ENCODE data around the gene ACTR3.

The ACTR3 gene

GRCh38 chr2:113873867-113874266, 16.0 kb upstream of the ACTR3 start:
- Histone ChIP-seq H3K4me1 (ENCODE audit: control insufficient read depth in 2 of 2, insufficient read depth in 2 of 2, low read length in 2 of 2) (peaks cover 21 to 28% of the 10 kb centered on the region in 2 donors), H3K9ac (ENCODE audit: low read depth in 1 of 2, low read length in 2 of 2) (no peak overlapping the region), H3K4me3 (ENCODE audit: low read length in 2 of 2) (no peak overlapping the region), H3K27ac (ENCODE audit: low read depth in 2 of 2, low read length in 2 of 2) (no peak overlapping the region), H3K27me3 (ENCODE audit: control insufficient read depth in 2 of 2, insufficient read depth in 2 of 2, low read length in 2 of 2) (no peaks in the 10 kb centered on the region), H3K9me3 (ENCODE audit: control insufficient read depth in 2 of 2, low read length in 2 of 2) (no peaks in the 10 kb centered on the region), H3K36me3 (ENCODE audit: control insufficient read depth in 2 of 2, insufficient read depth in 2 of 2, low read length in 2 of 2) (no peaks in the 10 kb centered on the region)

GRCh38 chr2:113875135-113875534, 14.8 kb upstream of the ACTR3 start:
- Histone ChIP-seq H3K36me3 (ENCODE audit: control insufficient read depth in 2 of 2, insufficient read depth in 2 of 2, low read length in 2 of 2) (no peaks in the 10 kb centered on the region), H3K4me1 (ENCODE audit: control insufficient read depth in 2 of 2, insufficient read depth in 2 of 2, low read length in 2 of 2) (peaks cover 26 to 32% of the 10 kb centered on the region in 2 donors), H3K4me3 (ENCODE audit: low read length in 2 of 2) (no peak overlapping the region), H3K9me3 (ENCODE audit: control insufficient read depth in 2 of 2, low read length in 2 of 2) (no peaks in the 10 kb centered on the region), H3K9ac (ENCODE audit: low read depth in 1 of 2, low read length in 2 of 2) (no peak overlapping the region), H3K27ac (ENCODE audit: low read depth in 2 of 2, low read length in 2 of 2) (no peak overlapping the region), H3K27me3 (ENCODE audit: control insufficient read depth in 2 of 2, insufficient read depth in 2 of 2, low read length in 2 of 2) (no peaks in the 10 kb centered on the region)

GRCh38 chr2:113876503-113877387, 13.1 kb upstream of the ACTR3 start:
- Histone ChIP-seq H3K27ac (ENCODE audit: low read depth in 2 of 2, low read length in 2 of 2) (peak overlapping the region; percentile 75 to 96), H3K4me3 (ENCODE audit: low read length in 2 of 2) (peak overlapping the region in 1 of 2 donors; percentile 49), H3K36me3 (ENCODE audit: control insufficient read depth in 2 of 2, insufficient read depth in 2 of 2, low read length in 2 of 2) (no peaks in the 10 kb centered on the region), H3K9ac (ENCODE audit: low read depth in 1 of 2, low read length in 2 of 2) (peak overlapping the region in 1 of 2 donors; percentile 0), H3K4me1 (ENCODE audit: control insufficient read depth in 2 of 2, insufficient read depth in 2 of 2, low read length in 2 of 2) (peaks cover 26 to 32% of the 10 kb centered on the region in 2 donors), H3K9me3 (ENCODE audit: control insufficient read depth in 2 of 2, low read length in 2 of 2) (no peaks in the 10 kb centered on the region), H3K27me3 (ENCODE audit: control insufficient read depth in 2 of 2, insufficient read depth in 2 of 2, low read length in 2 of 2) (no peaks in the 10 kb centered on the region)

GRCh38 chr2:113877711-113878598, 11.9 kb upstream of the ACTR3 start:
- H3K36me3 ChIP-seq (ENCODE audit: control insufficient read depth in 2 of 2, insufficient read depth in 2 of 2, low read length in 2 of 2): no peaks in the 10 kb centered on the region
- H3K9ac ChIP-seq (ENCODE audit: low read depth in 1 of 2, low read length in 2 of 2): peak overlapping the region; percentile 38 to 53
- H3K27me3 ChIP-seq (ENCODE audit: control insufficient read depth in 2 of 2, insufficient read depth in 2 of 2, low read length in 2 of 2): no peaks in the 10 kb centered on the region
- no peaks in the 10 kb centered on the region for H3K9me3 ChIP-seq (ENCODE audit: control insufficient read depth in 2 of 2, low read length in 2 of 2)
- H3K27ac ChIP-seq (ENCODE audit: low read depth in 2 of 2, low read length in 2 of 2): peak overlapping the region; percentile 75 to 96
- peaks cover 26 to 32% of the 10 kb centered on the region in 2 donors for H3K4me1 ChIP-seq (ENCODE audit: control insufficient read depth in 2 of 2, insufficient read depth in 2 of 2, low read length in 2 of 2)
- H3K4me3 ChIP-seq (ENCODE audit: low read length in 2 of 2): peak overlapping the region; percentile 41 to 45

GRCh38 chr2:113878743-113879142, 11.1 kb upstream of the ACTR3 start:
- H3K9ac ChIP-seq (ENCODE audit: low read depth in 1 of 2, low read length in 2 of 2): no peak overlapping the region
- H3K9me3 ChIP-seq (ENCODE audit: control insufficient read depth in 2 of 2, low read length in 2 of 2): no peaks in the 10 kb centered on the region
- peaks cover 26 to 32% of the 10 kb centered on the region in 2 donors for H3K4me1 ChIP-seq (ENCODE audit: control insufficient read depth in 2 of 2, insufficient read depth in 2 of 2, low read length in 2 of 2)
- no peaks in the 10 kb centered on the region for H3K36me3 ChIP-seq (ENCODE audit: control insufficient read depth in 2 of 2, insufficient read depth in 2 of 2, low read length in 2 of 2)
- no peaks in the 10 kb centered on the region for H3K27me3 ChIP-seq (ENCODE audit: control insufficient read depth in 2 of 2, insufficient read depth in 2 of 2, low read length in 2 of 2)
- peak overlapping the region in 1 of 2 donors; percentile 13 for H3K4me3 ChIP-seq (ENCODE audit: low read length in 2 of 2)
- H3K27ac ChIP-seq (ENCODE audit: low read depth in 2 of 2, low read length in 2 of 2): peak overlapping the region; percentile 75 to 96

GRCh38 chr2:113879457-113879856, 10.4 kb upstream of the ACTR3 start:
- Histone ChIP-seq H3K9ac (ENCODE audit: low read depth in 1 of 2, low read length in 2 of 2) (no peak overlapping the region), H3K9me3 (ENCODE audit: control insufficient read depth in 2 of 2, low read length in 2 of 2) (no peaks in the 10 kb centered on the region), H3K27me3 (ENCODE audit: control insufficient read depth in 2 of 2, insufficient read depth in 2 of 2, low read length in 2 of 2) (no peaks in the 10 kb centered on the region), H3K4me1 (ENCODE audit: control insufficient read depth in 2 of 2, insufficient read depth in 2 of 2, low read length in 2 of 2) (peaks cover 26 to 29% of the 10 kb centered on the region in 2 donors), H3K27ac (ENCODE audit: low read depth in 2 of 2, low read length in 2 of 2) (peak overlapping the region in 1 of 2 donors; percentile 75), H3K4me3 (ENCODE audit: low read length in 2 of 2) (no peak overlapping the region), H3K36me3 (ENCODE audit: control insufficient read depth in 2 of 2, insufficient read depth in 2 of 2, low read length in 2 of 2) (no peaks in the 10 kb centered on the region)

GRCh38 chr2:113886479-113887008, 3.3 kb upstream of the ACTR3 start:
- peaks cover 0 to 31% of the 10 kb centered on the region in 2 donors for H3K4me1 ChIP-seq (ENCODE audit: control insufficient read depth in 2 of 2, insufficient read depth in 2 of 2, low read length in 2 of 2)
- H3K9me3 ChIP-seq (ENCODE audit: control insufficient read depth in 2 of 2, low read length in 2 of 2): no peaks in the 10 kb centered on the region
- peak overlapping the region in 1 of 2 donors; percentile 39 for H3K4me3 ChIP-seq (ENCODE audit: low read length in 2 of 2)
- H3K27me3 ChIP-seq (ENCODE audit: control insufficient read depth in 2 of 2, insufficient read depth in 2 of 2, low read length in 2 of 2): no peaks in the 10 kb centered on the region
- H3K36me3 ChIP-seq (ENCODE audit: control insufficient read depth in 2 of 2, insufficient read depth in 2 of 2, low read length in 2 of 2): no peaks in the 10 kb centered on the region
- peak overlapping the region; percentile 12 to 46 for H3K27ac ChIP-seq (ENCODE audit: low read depth in 2 of 2, low read length in 2 of 2)
- H3K9ac ChIP-seq (ENCODE audit: low read depth in 1 of 2, low read length in 2 of 2): no peak overlapping the region

- no peaks in the 10 kb centered on the region for H3K36me3 ChIP-seq (ENCODE audit: control insufficient read depth in 2 of 2, insufficient read depth in 2 of 2, low read length in 2 of 2)
- H3K4me1 ChIP-seq (ENCODE audit: control insufficient read depth in 2 of 2, insufficient read depth in 2 of 2, low read length in 2 of 2): peaks cover under 1 to 35% of the 10 kb centered on the region in 2 donors
- H3K4me3 ChIP-seq (ENCODE audit: low read length in 2 of 2): peak overlapping the region in 1 of 2 donors; percentile 39
- no peak overlapping the region for H3K9ac ChIP-seq (ENCODE audit: low read depth in 1 of 2, low read length in 2 of 2)
- no peaks in the 10 kb centered on the region for H3K9me3 ChIP-seq (ENCODE audit: control insufficient read depth in 2 of 2, low read length in 2 of 2)
- peak overlapping the region; percentile 12 to 46 for H3K27ac ChIP-seq (ENCODE audit: low read depth in 2 of 2, low read length in 2 of 2)
- no peaks in the 10 kb centered on the region for H3K27me3 ChIP-seq (ENCODE audit: control insufficient read depth in 2 of 2, insufficient read depth in 2 of 2, low read length in 2 of 2)
These were observed 2.7 kb upstream of the ACTR3 start for GRCh38 chr2:113887009-113887792.

GRCh38 chr2:113888641-113889470, 1.0 kb upstream of the ACTR3 start:
- peak overlapping the region; percentile 89 to 96 for H3K4me3 ChIP-seq (ENCODE audit: low read length in 2 of 2)
- H3K27ac ChIP-seq (ENCODE audit: low read depth in 2 of 2, low read length in 2 of 2): peak overlapping the region; percentile 93 to 100
- H3K4me1 ChIP-seq (ENCODE audit: control insufficient read depth in 2 of 2, insufficient read depth in 2 of 2, low read length in 2 of 2): peaks cover 6 to 43% of the 10 kb centered on the region in 2 donors

More at GRCh38 chr2:113888641-113889470, 1.0 kb upstream of the ACTR3 start:
- no peaks in the 10 kb centered on the region for H3K36me3 ChIP-seq (ENCODE audit: control insufficient read depth in 2 of 2, insufficient read depth in 2 of 2, low read length in 2 of 2)
- no peaks in the 10 kb centered on the region for H3K9me3 ChIP-seq (ENCODE audit: control insufficient read depth in 2 of 2, low read length in 2 of 2)
- peak overlapping the region; percentile 79 to 90 for H3K9ac ChIP-seq (ENCODE audit: low read depth in 1 of 2, low read length in 2 of 2)
- no peaks in the 10 kb centered on the region for H3K27me3 ChIP-seq (ENCODE audit: control insufficient read depth in 2 of 2, insufficient read depth in 2 of 2, low read length in 2 of 2)
